Neural progenitor cell (in vitro differentiated cells): ENCODE data around the gene HEPACAM2. TPM values are rescaled to one million over a fixed set of nuclear protein-coding genes. Genes with fewer than 3 reads are reported as not detected.

Experiments used
- DNase-seq: peaks from one replicate; pipeline ENCODE4 v3.0.0-alpha.2; 2016; ENCODE audit warnings: low spot score
- H2AFZ ChIP-seq: fragments of 200-600 bp; sonication (generic); replicated peaks from 2 replicates; pipeline ENCODE4 v1.6.1; 2016; ENCODE audit warnings: antibody characterized with exemption
- H3F3A ChIP-seq: fragments of 200-600 bp; sonication (generic); 2 replicates; pipeline ENCODE4 v1.6.1; 2016; ENCODE audit warnings: antibody characterized with exemption, low read depth
- H3K27ac ChIP-seq: fragments of 200-600 bp; sonication (generic); 2 replicates; pipeline ENCODE4 v1.5.1; 2016; ENCODE audit warnings: mild to moderate bottlenecking
- H3K27me3 ChIP-seq: fragments of 200-600 bp; sonication (generic); 2 replicates; pipeline ENCODE4 v1.6.1; 2016; ENCODE audit warnings: mild to moderate bottlenecking, moderate library complexity
- H3K36me3 ChIP-seq: fragments of 200-600 bp; sonication (generic); 2 replicates; pipeline ENCODE4 v1.5.1; 2016
- H3K4me1 ChIP-seq: fragments of 200-600 bp; sonication (generic); 2 replicates; pipeline ENCODE4 v1.6.1; 2016; ENCODE audit warnings: mixed run types
- H3K4me2 ChIP-seq: fragments of 200-600 bp; sonication (generic); 2 replicates; pipeline ENCODE4 v1.6.1; 2016
- H3K4me3 ChIP-seq: fragments of 200-600 bp; sonication (generic); 2 replicates; pipeline ENCODE4 v1.5.1; 2016
- H3K79me2 ChIP-seq: fragments of 200-600 bp; sonication (generic); 2 replicates; pipeline ENCODE4 v1.6.1; 2016; ENCODE audit warnings: low read depth
- H3K9ac ChIP-seq: fragments of 200-600 bp; sonication (generic); 2 replicates; pipeline ENCODE4 v1.6.1; 2016
- H3K9me3 ChIP-seq: fragments of 200-600 bp; sonication (generic); 2 replicates; pipeline ENCODE4 v1.5.1; 2016; ENCODE audit warnings: low read depth
- H4K20me1 ChIP-seq: fragments of 200-600 bp; sonication (generic); 2 replicates; pipeline ENCODE4 v1.6.1; 2016; ENCODE audit warnings: low read depth
- H3K27ac Mint-ChIP-seq: 3 replicates; pipeline ENCODE4 v1.8.0; 2021; ENCODE audit warnings: mixed read lengths
- H3K27me3 Mint-ChIP-seq: 2 replicates; pipeline ENCODE4 v1.8.0; 2022; ENCODE audit warnings: low read depth, mild to moderate bottlenecking, inconsistent platforms, moderate library complexity, mixed read lengths; ENCODE audit not compliant: insufficient read depth
- H3K36me3 Mint-ChIP-seq: 3 replicates; pipeline ENCODE4 v1.8.0; 2021; ENCODE audit warnings: mixed read lengths
- H3K4me1 Mint-ChIP-seq: 3 replicates; pipeline ENCODE4 v1.8.0; 2021; ENCODE audit warnings: mixed read lengths
- H3K4me3 Mint-ChIP-seq: 3 replicates; pipeline ENCODE4 v1.8.0; 2021; ENCODE audit warnings: mild to moderate bottlenecking, moderate library complexity, mixed read lengths
- H3K9me3 Mint-ChIP-seq: 3 replicates; pipeline ENCODE4 v1.8.0; 2020; ENCODE audit warnings: mixed read lengths
- CTCF ChIP-seq: fragments of 200-600 bp; sonication (generic); IDR thresholded peaks from 2 replicates; pipeline ENCODE4 v1.5.1; 2017; ENCODE audit warnings: antibody characterized with exemption, mild to moderate bottlenecking
- EZH2 ChIP-seq: fragments of 200-600 bp; sonication (generic); IDR thresholded peaks from 2 replicates; pipeline ENCODE4 v1.6.1; 2017; ENCODE audit warnings: antibody characterized with exemption, mild to moderate bottlenecking, moderate library complexity
- EZH2phosphoT487 ChIP-seq: fragments of 200-600 bp; sonication (generic); IDR thresholded peaks from 2 replicates; pipeline ENCODE4 v1.6.1; 2017; ENCODE audit warnings: antibody characterized with exemption
- total RNA-seq: library from RNA; depleted of rRNA; stranded (reverse); fragments of >200 nt; gene quantifications from 2 replicates; pipeline ENCODE4 v1.2.3, GENCODE V29; 2015; ENCODE audit warnings: low replicate concordance

HEPACAM2 gene
- total RNA-seq, 1 donor from 2014 or later: not detected

- Mint-ChIP-seq H3K27ac (no peak overlapping the region), H3K4me1 (no peaks in the 10 kb centered on the region), H3K9me3 (no peaks in the 10 kb centered on the region), H3K27me3 (no peaks in the 10 kb centered on the region), H3K4me3 (no peak overlapping the region), H3K36me3 (no peaks in the 10 kb centered on the region)
- Histone ChIP-seq H3K79me2 (no peaks in the 10 kb centered on the region), H3K27me3 (peaks cover 4% of the 10 kb centered on the region), H4K20me1 (no peaks in the 10 kb centered on the region), H3K4me3 (no peak overlapping the region), H2AFZ (no peak overlapping the region), H3K4me1 (no peaks in the 10 kb centered on the region), H3K36me3 (no peaks in the 10 kb centered on the region), H3K4me2 (no peak overlapping the region), H3K9ac (no peak overlapping the region), H3K9me3 (no peaks in the 10 kb centered on the region), H3K27ac (no peak overlapping the region), H3F3A (no peaks in the 10 kb centered on the region)
- TF ChIP-seq EZH2: no peak
- no peak for TF ChIP-seq EZH2phosphoT487
- TF ChIP-seq CTCF: no peak
- DNase-seq: no peak
Measured at GRCh38 chr7:93164766-93165165, 61.5 kb downstream of the HEPACAM2 start.

GRCh38 chr7:93161181-93161762 is 65.0 kb downstream of the HEPACAM2 start:
- Histone ChIP-seq H3K79me2 (no peaks in the 10 kb centered on the region), H3K9me3 (no peaks in the 10 kb centered on the region), H3K36me3 (no peaks in the 10 kb centered on the region), H3K4me2 (no peak overlapping the region), H3K4me3 (no peak overlapping the region), H3K4me1 (no peaks in the 10 kb centered on the region), H3K27ac (no peak overlapping the region), H3K27me3 (peaks cover 4% of the 10 kb centered on the region), H3K9ac (no peak overlapping the region), H2AFZ (no peak overlapping the region), H3F3A (no peaks in the 10 kb centered on the region), H4K20me1 (no peaks in the 10 kb centered on the region)
- H3K4me1 Mint-ChIP-seq: no peaks in the 10 kb centered on the region
- no peak for DNase-seq
- H3K27ac Mint-ChIP-seq: no peak overlapping the region
- H3K27me3 Mint-ChIP-seq: no peaks in the 10 kb centered on the region
- H3K4me3 Mint-ChIP-seq: no peak overlapping the region
- H3K9me3 Mint-ChIP-seq: no peaks in the 10 kb centered on the region
- no peaks in the 10 kb centered on the region for H3K36me3 Mint-ChIP-seq
- TF ChIP-seq EZH2 (no peak), CTCF (no peak)

GRCh38 chr7:93160410-93160809 is 65.9 kb downstream of the HEPACAM2 start:
- no peaks in the 10 kb centered on the region for H3K36me3 ChIP-seq
- no peak overlapping the region for H2AFZ ChIP-seq
- H4K20me1 ChIP-seq: no peaks in the 10 kb centered on the region
- Mint-ChIP-seq H3K27me3 (no peaks in the 10 kb centered on the region), H3K36me3 (no peaks in the 10 kb centered on the region), H3K4me1 (no peaks in the 10 kb centered on the region), H3K27ac (no peak overlapping the region), H3K9me3 (no peaks in the 10 kb centered on the region), H3K4me3 (no peak overlapping the region)
- H3K27ac ChIP-seq: no peak overlapping the region
- no peaks in the 10 kb centered on the region for H3K9me3 ChIP-seq
- H3K79me2 ChIP-seq: no peaks in the 10 kb centered on the region
- no peak overlapping the region for H3K4me3 ChIP-seq
- TF ChIP-seq EZH2phosphoT487 (no peak), CTCF (no peak), EZH2 (no peak)
- H3K4me1 ChIP-seq: no peaks in the 10 kb centered on the region
- H3K27me3 ChIP-seq: peaks cover 4% of the 10 kb centered on the region
- H3K4me2 ChIP-seq: no peak overlapping the region
- DNase-seq: no peak
- H3F3A ChIP-seq: no peaks in the 10 kb centered on the region
- no peak overlapping the region for H3K9ac ChIP-seq
